MCF 10A (cell line): Measurements from ENCODE around the gene CHST3. TPM values are rescaled to one million over a fixed set of nuclear protein-coding genes. Genes with fewer than 3 reads are reported as not detected.

ENCODE experiments used
- BruUV-seq: library from RNA; stranded (reverse); fragments of 400-500 nt; replicated peaks from 2 replicates; lab custom pipeline; 2021; lab: Mats Ljungman, UMichigan
- CTCF ChIA-PET: fragments of 300-600 bp; sonication (Branson Sonifier 250); formaldehyde crosslinking; extraction: SDS; loops from one replicate; lab custom pipeline; 2021; ENCODE audit warnings: antibody characterized with exemption, inconsistent platforms; lab: Yijun Ruan, JAX
- POLR2A ChIA-PET: fragments of 300-600, 350-650 bp; sonication (Branson Sonifier 250); formaldehyde crosslinking; extraction: SDS; loops from one replicate; lab custom pipeline; 2020; ENCODE audit warnings: antibody characterized with exemption, inconsistent platforms; lab: Yijun Ruan, JAX
- DNase-seq: peaks from one replicate; pipeline ENCODE4 v3.0.0-alpha.2; 2018; ENCODE audit not compliant: unreplicated experiment
- H3K27ac Mint-ChIP-seq: one replicate; pipeline ENCODE4 v1.8.0; 2022; ENCODE audit warnings: mild to moderate bottlenecking, low read depth, mixed read lengths; ENCODE audit not compliant: unreplicated experiment
- H3K27me3 Mint-ChIP-seq: one replicate; pipeline ENCODE4 v1.8.0; 2022; ENCODE audit warnings: mixed read lengths; ENCODE audit not compliant: insufficient read depth, unreplicated experiment
- H3K36me3 Mint-ChIP-seq: one replicate; pipeline ENCODE4 v1.8.0; 2022; ENCODE audit warnings: mild to moderate bottlenecking, moderate library complexity, mixed read lengths; ENCODE audit not compliant: insufficient read depth, unreplicated experiment
- H3K4me1 Mint-ChIP-seq: one replicate; pipeline ENCODE4 v1.8.0; 2022; ENCODE audit warnings: mixed read lengths; ENCODE audit not compliant: insufficient read depth, unreplicated experiment
- H3K4me3 Mint-ChIP-seq: one replicate; pipeline ENCODE4 v1.8.0; 2022; ENCODE audit warnings: mild to moderate bottlenecking, moderate library complexity, mixed read lengths; ENCODE audit not compliant: unreplicated experiment
- H3K9me3 Mint-ChIP-seq: one replicate; pipeline ENCODE4 v1.8.0; 2022; ENCODE audit warnings: mixed read lengths; ENCODE audit not compliant: unreplicated experiment
- intact Hi-C: fragments of 100-400 bp; cut with micrococcal nuclease; formaldehyde crosslinking; loops from 2 replicates; pipeline ENCODE4 v1.14.1; 2022
- total RNA-seq: library from RNA; stranded (reverse); gene quantifications from 2 replicates; pipeline ENCODE4 v1.2.3, GENCODE V29; 2022
- TF ChIP-seq, protein P1 (sequence below): fragments of 200-600 bp; IDR thresholded peaks from one replicate; pipeline ENCODE4 v1.8.0; 2022; ENCODE audit warnings: antibody characterized with exemption, mild to moderate bottlenecking; ENCODE audit not compliant: unreplicated experiment

CHST3 gene
- total RNA-seq, 1 experiment from 2014 or later: 28.7 TPM

DNA sequence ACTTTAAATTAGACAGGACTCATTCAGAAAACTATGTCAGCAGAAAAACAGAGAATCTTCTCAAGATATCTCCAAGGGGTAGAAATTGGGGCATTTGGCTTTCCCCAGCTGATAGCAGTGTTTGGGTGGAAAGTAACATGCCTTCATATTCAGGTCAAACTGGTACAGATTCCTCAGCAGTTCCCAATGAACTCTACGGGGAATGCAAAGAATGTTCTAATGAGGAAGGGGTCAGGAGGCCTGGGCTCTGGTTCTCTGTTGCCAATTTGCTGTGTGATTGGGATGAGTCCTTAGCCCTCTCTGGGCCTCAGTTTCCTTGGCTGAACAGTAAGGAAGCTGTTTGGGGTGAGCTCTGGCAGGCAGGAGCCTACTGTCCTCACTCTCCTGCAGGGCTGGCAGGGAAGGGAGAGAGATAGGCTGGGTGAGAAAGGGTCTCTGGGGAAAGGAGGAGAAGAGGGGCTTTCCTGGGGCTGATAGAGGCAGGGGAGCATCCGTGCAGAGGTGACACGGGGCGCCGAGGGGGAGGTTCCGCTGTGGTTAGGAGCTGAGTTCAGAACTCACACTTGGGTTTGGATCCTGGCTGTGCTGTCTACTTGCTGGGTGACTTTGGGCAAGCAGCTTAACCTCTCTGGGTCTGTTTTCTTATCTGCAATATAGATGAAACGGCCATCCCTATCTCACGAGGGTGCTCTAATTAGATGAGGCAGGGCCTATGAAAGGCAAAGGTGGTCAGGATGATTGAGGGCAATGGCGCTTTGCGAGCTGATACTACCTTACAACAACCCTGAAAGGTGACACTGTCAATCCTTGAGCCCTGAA lies 79.0 kb downstream of the CHST3 start:
- H3K27ac Mint-ChIP-seq: no peak overlapping the region
- no peak overlapping the region for H3K4me3 Mint-ChIP-seq
- CTCF ChIA-PET: interaction anchor here (0.6 to 7.7 kb wide), 10 partner anchors 23 to 330 kb away, joined by 3 to 61 read pairs (median 6); no protein-coding TSS in a partner anchor
- peaks cover under 1% of the 10 kb centered on the region for H3K36me3 Mint-ChIP-seq
- H3K4me1 Mint-ChIP-seq: peaks cover 15% of the 10 kb centered on the region
- intact Hi-C loops: loop anchor here (10.0 kb wide), 1 partner anchor 728 kb away; the partner anchor contains the start of gene SLC29A3
- no peak for DNase-seq
- no peaks in the 10 kb centered on the region for H3K9me3 Mint-ChIP-seq
- no TSS peak for BruUV-seq
- TF ChIP-seq, protein P1, sequence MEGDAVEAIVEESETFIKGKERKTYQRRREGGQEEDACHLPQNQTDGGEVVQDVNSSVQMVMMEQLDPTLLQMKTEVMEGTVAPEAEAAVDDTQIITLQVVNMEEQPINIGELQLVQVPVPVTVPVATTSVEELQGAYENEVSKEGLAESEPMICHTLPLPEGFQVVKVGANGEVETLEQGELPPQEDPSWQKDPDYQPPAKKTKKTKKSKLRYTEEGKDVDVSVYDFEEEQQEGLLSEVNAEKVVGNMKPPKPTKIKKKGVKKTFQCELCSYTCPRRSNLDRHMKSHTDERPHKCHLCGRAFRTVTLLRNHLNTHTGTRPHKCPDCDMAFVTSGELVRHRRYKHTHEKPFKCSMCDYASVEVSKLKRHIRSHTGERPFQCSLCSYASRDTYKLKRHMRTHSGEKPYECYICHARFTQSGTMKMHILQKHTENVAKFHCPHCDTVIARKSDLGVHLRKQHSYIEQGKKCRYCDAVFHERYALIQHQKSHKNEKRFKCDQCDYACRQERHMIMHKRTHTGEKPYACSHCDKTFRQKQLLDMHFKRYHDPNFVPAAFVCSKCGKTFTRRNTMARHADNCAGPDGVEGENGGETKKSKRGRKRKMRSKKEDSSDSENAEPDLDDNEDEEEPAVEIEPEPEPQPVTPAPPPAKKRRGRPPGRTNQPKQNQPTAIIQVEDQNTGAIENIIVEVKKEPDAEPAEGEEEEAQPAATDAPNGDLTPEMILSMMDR: no peak
- POLR2A ChIA-PET: interaction anchor here (0.5 to 5.1 kb wide), 5 partner anchors 67 to 1423 kb away, joined by 3 to 19 read pairs (median 17); partner anchors contain the start of gene CHST3
- H3K27me3 Mint-ChIP-seq: no peaks in the 10 kb centered on the region

DNA sequence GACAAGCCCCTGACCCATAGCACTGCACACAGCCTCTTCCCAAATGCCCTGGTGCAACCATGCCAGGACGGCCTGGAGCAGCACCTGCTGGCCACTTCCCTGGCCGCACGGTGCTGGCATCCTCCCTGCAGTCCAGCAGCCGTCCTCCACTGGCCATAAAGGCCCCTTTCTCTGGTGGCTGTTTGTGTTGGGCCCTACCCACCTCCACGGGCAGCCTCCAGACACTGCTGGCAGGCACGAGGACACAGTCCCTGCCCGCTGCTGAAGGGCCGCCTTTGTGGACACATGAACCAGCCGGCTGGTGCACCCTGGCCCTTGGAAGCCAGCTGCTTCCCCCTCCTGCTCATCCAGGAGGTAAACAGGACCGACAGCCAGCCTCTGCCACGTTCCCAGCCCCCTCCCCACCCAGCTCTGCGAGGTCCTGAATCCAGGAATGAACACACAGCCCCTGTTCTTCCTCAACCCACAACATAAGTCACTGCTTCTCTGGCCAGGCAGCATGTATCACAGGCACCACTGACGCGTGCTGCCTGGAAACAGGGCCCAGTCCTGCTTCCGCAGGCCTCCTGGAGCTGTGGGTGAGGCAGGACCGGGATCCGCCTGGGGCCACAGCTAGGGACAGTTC lies 80.3 kb downstream of the CHST3 start:
- DNase-seq: peak; percentile 63
- CTCF ChIA-PET: interaction anchor here (0.6 to 7.7 kb wide), 21 partner anchors 15 to 1554 kb away, joined by 3 to 61 read pairs (median 4); no protein-coding TSS in a partner anchor
- intact Hi-C loops: loop anchor here (1.0 to 10.0 kb wide), 5 partner anchors 80 to 730 kb away; partner anchors contain the start of genes CHST3 and SLC29A3
- H3K4me1 Mint-ChIP-seq: peaks cover 15% of the 10 kb centered on the region
- POLR2A ChIA-PET: interaction anchor here (0.5 to 5.1 kb wide), 16 partner anchors 33 to 1607 kb away, joined by 3 to 19 read pairs (median 4); partner anchors contain the start of genes ANAPC16, ASCC1 and CHST3
- no peaks in the 10 kb centered on the region for H3K27me3 Mint-ChIP-seq
- no peaks in the 10 kb centered on the region for H3K9me3 Mint-ChIP-seq
- TF ChIP-seq, protein P1: peak; percentile 76
- peak overlapping the region; percentile 78 for H3K27ac Mint-ChIP-seq
- peaks cover 4% of the 10 kb centered on the region for H3K36me3 Mint-ChIP-seq
- no peak overlapping the region for H3K4me3 Mint-ChIP-seq
- BruUV-seq: no TSS peak

DNA sequence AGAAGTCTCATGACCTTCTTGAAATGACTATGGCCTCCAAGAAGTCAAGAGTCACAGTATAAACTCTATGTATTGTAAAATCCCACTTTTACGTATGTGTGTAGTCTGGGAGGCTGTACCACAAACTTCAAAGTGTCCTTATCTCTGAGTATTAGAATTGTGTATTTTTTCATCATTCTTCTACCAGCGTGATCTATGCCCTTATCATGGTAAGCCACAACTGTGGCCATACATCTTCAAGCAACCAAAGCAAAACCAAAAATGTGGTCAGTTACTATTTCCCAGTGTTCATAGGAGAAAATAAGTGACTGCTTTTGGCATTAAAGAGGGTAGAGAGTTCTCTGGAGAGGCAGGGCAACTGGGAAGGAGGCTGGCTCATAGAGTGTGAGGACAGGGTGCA lies 81.4 kb downstream of the CHST3 start:
- CTCF ChIA-PET: interaction anchor here (0.8 to 7.7 kb wide), 10 partner anchors 16 to 296 kb away, joined by 3 to 61 read pairs (median 4); no protein-coding TSS in a partner anchor
- H3K4me1 Mint-ChIP-seq: peaks cover 15% of the 10 kb centered on the region

More for the DNA sequence above, 81.4 kb downstream of the CHST3 start:
- TF ChIP-seq, protein P1: no peak
- H3K4me3 Mint-ChIP-seq: no peak overlapping the region
- no peak for DNase-seq
- intact Hi-C loops: loop anchor here (2.0 to 10.0 kb wide), 2 partner anchors 81 to 731 kb away; partner anchors contain the start of genes CHST3 and SLC29A3
- peaks cover 4% of the 10 kb centered on the region for H3K36me3 Mint-ChIP-seq
- H3K27me3 Mint-ChIP-seq: no peaks in the 10 kb centered on the region
- POLR2A ChIA-PET: interaction anchor here (0.6 to 5.1 kb wide), 12 partner anchors 34 to 779 kb away, joined by 3 to 19 read pairs (median 5); partner anchors contain the start of gene CHST3
- H3K27ac Mint-ChIP-seq: peak overlapping the region; percentile 78
- no peaks in the 10 kb centered on the region for H3K9me3 Mint-ChIP-seq
- no TSS peak for BruUV-seq
